Measurements from ENCODE around the gene NKAIN2.

Gene NKAIN2

GRCh38 chr6:124753001-124753400 is 949.3 kb downstream of the NKAIN2 start:
- H3K27ac ChIP-seq (ENCODE audit: extremely low read depth, low read depth, low read length): no peak overlapping the region
- CTCF ChIA-PET: interaction anchor here (0.5 kb wide), 1 partner anchor 972 kb away, joined by 3 read pairs; no protein-coding TSS in a partner anchor
- no peak for TF ChIP-seq ZNF645 (tag by site-specific recombination; IDR thresholded peaks at IDR 0.05)
- TF ChIP-seq, protein P1, sequence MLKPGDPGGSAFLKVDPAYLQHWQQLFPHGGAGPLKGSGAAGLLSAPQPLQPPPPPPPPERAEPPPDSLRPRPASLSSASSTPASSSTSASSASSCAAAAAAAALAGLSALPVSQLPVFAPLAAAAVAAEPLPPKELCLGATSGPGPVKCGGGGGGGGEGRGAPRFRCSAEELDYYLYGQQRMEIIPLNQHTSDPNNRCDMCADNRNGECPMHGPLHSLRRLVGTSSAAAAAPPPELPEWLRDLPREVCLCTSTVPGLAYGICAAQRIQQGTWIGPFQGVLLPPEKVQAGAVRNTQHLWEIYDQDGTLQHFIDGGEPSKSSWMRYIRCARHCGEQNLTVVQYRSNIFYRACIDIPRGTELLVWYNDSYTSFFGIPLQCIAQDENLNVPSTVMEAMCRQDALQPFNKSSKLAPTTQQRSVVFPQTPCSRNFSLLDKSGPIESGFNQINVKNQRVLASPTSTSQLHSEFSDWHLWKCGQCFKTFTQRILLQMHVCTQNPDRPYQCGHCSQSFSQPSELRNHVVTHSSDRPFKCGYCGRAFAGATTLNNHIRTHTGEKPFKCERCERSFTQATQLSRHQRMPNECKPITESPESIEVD (tag by site-specific recombination; IDR thresholded peaks at IDR 0.05): 0 out of 2 replicates have a peak, but pooled peaks have one; percentile 21
- no peak for TF ChIP-seq KLF9 (tag by site-specific recombination; IDR thresholded peaks at IDR 0.05; ENCODE audit: low read depth)
- no peak for TF ChIP-seq ZNF302 (tag by site-specific recombination; IDR thresholded peaks at IDR 0.05; ENCODE audit: low read depth)
- TF ChIP-seq ZNF248 (tag by site-specific recombination; IDR thresholded peaks at IDR 0.05): no peak
- no peaks in the 10 kb centered on the region for H3K36me3 ChIP-seq (ENCODE audit: control insufficient read depth in 2 of 2, insufficient read depth in 1 of 2, low read length in 2 of 2)
- POLR2A ChIA-PET: no interaction called here
- peaks cover 4% of the 10 kb centered on the region; the same call in 1 of the 2 replicates for H3K4me1 ChIP-seq (ENCODE audit: control insufficient read depth, insufficient read depth, low read length)
- H3K9me3 ChIP-seq (ENCODE audit: control insufficient read depth, insufficient read depth, low read depth, low read length): no peaks in the 10 kb centered on the region
- no peak overlapping the region for H3K4me3 ChIP-seq (ENCODE audit: low read depth, low read length)

GRCh38 chr6:124753562-124754105 is 950.0 kb downstream of the NKAIN2 start:
- TF ChIP-seq ZNF510 (tag by site-specific recombination; IDR thresholded peaks at IDR 0.05; ENCODE audit: insufficient replicate concordance) (no peak), ZNF366 (tag by site-specific recombination; conservative IDR thresholded peaks at IDR 0.05) (no peak), ZNF140 (tag by site-specific recombination; IDR thresholded peaks at IDR 0.05) (no peak), ZSCAN30 (tag by site-specific recombination; IDR thresholded peaks at IDR 0.05) (no peak), ZNF843 (tag by site-specific recombination; IDR thresholded peaks at IDR 0.05) (no peak), ZNF560 (tag by site-specific recombination; IDR thresholded peaks at IDR 0.05; ENCODE audit: borderline replicate concordance) (no peak), KLF7 (tag by site-specific recombination; IDR thresholded peaks at IDR 0.05; ENCODE audit: borderline replicate concordance) (no peak), ZNF76 (tag by site-specific recombination; IDR thresholded peaks at IDR 0.05; ENCODE audit: borderline replicate concordance, low read depth) (no peak), BCL11A (tag by site-specific recombination; IDR thresholded peaks at IDR 0.05; ENCODE audit: low read depth) (no peak), SETDB1 (IDR thresholded peaks at IDR 0.05; ENCODE audit: insufficient read length, low read length) (no peak), ZSCAN5A (tag by site-specific recombination; IDR thresholded peaks at IDR 0.05) (no peak), MEIS1 (CRISPR knock-in tag; IDR thresholded peaks at IDR 0.05; ENCODE audit: borderline replicate concordance) (no peak), EGR2 (tag by site-specific recombination; IDR thresholded peaks at IDR 0.05; ENCODE audit: low read depth) (no peak), MYNN (tag by site-specific recombination; IDR thresholded peaks at IDR 0.05; ENCODE audit: borderline replicate concordance) (no peak), ZNF530 (tag by site-specific recombination; IDR thresholded peaks at IDR 0.05; ENCODE audit: low read depth) (no peak), KLF10 (tag by site-specific recombination; IDR thresholded peaks at IDR 0.05) (no peak), ZNF645 (tag by site-specific recombination; IDR thresholded peaks at IDR 0.05) (no peak), ZNF571 (tag by site-specific recombination; IDR thresholded peaks at IDR 0.05) (no peak)
- TF ChIP-seq, protein P2, sequence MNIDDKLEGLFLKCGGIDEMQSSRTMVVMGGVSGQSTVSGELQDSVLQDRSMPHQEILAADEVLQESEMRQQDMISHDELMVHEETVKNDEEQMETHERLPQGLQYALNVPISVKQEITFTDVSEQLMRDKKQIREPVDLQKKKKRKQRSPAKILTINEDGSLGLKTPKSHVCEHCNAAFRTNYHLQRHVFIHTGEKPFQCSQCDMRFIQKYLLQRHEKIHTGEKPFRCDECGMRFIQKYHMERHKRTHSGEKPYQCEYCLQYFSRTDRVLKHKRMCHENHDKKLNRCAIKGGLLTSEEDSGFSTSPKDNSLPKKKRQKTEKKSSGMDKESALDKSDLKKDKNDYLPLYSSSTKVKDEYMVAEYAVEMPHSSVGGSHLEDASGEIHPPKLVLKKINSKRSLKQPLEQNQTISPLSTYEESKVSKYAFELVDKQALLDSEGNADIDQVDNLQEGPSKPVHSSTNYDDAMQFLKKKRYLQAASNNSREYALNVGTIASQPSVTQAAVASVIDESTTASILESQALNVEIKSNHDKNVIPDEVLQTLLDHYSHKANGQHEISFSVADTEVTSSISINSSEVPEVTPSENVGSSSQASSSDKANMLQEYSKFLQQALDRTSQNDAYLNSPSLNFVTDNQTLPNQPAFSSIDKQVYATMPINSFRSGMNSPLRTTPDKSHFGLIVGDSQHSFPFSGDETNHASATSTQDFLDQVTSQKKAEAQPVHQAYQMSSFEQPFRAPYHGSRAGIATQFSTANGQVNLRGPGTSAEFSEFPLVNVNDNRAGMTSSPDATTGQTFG (tag by site-specific recombination; IDR thresholded peaks at IDR 0.05; ENCODE audit: borderline replicate concordance): no peak
- no peak overlapping the region for H3K27ac ChIP-seq (ENCODE audit: extremely low read depth, low read depth, low read length)
- no peak overlapping the region for H3K4me3 ChIP-seq (ENCODE audit: low read depth, low read length)
- H3K9me3 ChIP-seq (ENCODE audit: control insufficient read depth, insufficient read depth, low read depth, low read length): no peaks in the 10 kb centered on the region
- no peaks in the 10 kb centered on the region for H3K36me3 ChIP-seq (ENCODE audit: control insufficient read depth in 2 of 2, insufficient read depth in 1 of 2, low read length in 2 of 2)
- ChIA-PET CTCF (interaction anchor here (0.5 to 0.6 kb wide), 2 partner anchors 972 to 1329 kb away, joined by 3 read pairs; no protein-coding TSS in a partner anchor), POLR2A (interaction anchor here (0.6 kb wide), 1 partner anchor 167 kb away, joined by 4 read pairs; no protein-coding TSS in a partner anchor)
- peaks cover 4% of the 10 kb centered on the region; the same call in 1 of the 2 replicates for H3K4me1 ChIP-seq (ENCODE audit: control insufficient read depth, insufficient read depth, low read length)
